Heart left ventricle (tissue), 16 donors: ENCODE measurements around the gene NPPA. TPM values are rescaled to one million over a fixed set of nuclear protein-coding genes. Genes with fewer than 3 reads are reported as not detected.

Experiments
- ATAC-seq, 4 donors: fragments of 200-7000 bp; cut with Tn5 transposase; one replicate each; pipeline ENCODE4 v1.9.1; 2020 to 2022; ENCODE audit warnings: moderate library complexity in 4 of 4, mild to moderate bottlenecking in 3 of 4, moderate number of reproducible peaks in 1 of 4
- DNase-seq, 5 donors: peaks; one replicate each; pipeline ENCODE4 v3.0.0-alpha.2; 2020
- H3K27ac ChIP-seq, 12 donors: fragments of 200-600 bp; sonication (generic) in 4 of 12; one replicate each; pipeline versions ENCODE4 v1.5.0 to v1.8.0; 2016 to 2022; ENCODE audit warnings: mild to moderate bottlenecking in 2 of 12
- H3K27me3 ChIP-seq, 9 donors: fragments of 200-600 bp; sonication (generic) in 2 of 9; one replicate each; pipeline versions ENCODE4 v1.5.1 to v1.8.0; 2016 to 2022; ENCODE audit warnings: mild to moderate bottlenecking in 3 of 9
- H3K36me3 ChIP-seq, 9 donors: fragments of 200-600 bp; sonication (generic) in 2 of 9; one replicate each; pipeline versions ENCODE4 v1.5.0 to v1.8.0; 2018 to 2022; ENCODE audit warnings: mild to moderate bottlenecking in 2 of 9
- H3K4me1 ChIP-seq, 12 donors: fragments of 200-600 bp; sonication (generic) in 4 of 12; one replicate each; pipeline versions ENCODE4 v1.5.0 to v1.8.0; 2016 to 2022; ENCODE audit warnings: mild to moderate bottlenecking in 3 of 12
- H3K4me3 ChIP-seq, 12 donors: fragments of 200-600 bp; sonication (generic) in 4 of 12; one replicate each; pipeline versions ENCODE4 v1.5.0 to v1.8.0; 2017 to 2022; ENCODE audit warnings: mild to moderate bottlenecking in 9 of 12, moderate library complexity in 4 of 12
- H3K9me3 ChIP-seq, 12 donors: fragments of 200-600 bp; sonication (generic) in 4 of 12; one replicate each; pipeline versions ENCODE4 v1.5.0 to v1.8.0; 2016 to 2022; ENCODE audit warnings: mild to moderate bottlenecking in 1 of 12
- POLR2A ChIP-seq, 2 donors: fragments of 450-650 bp; IDR thresholded peaks; one replicate each; pipeline ENCODE4 v1.6.1; 2017; ENCODE audit warnings: antibody characterized with exemption in 2 of 2, mild to moderate bottlenecking in 2 of 2, moderate library complexity in 2 of 2
- WGBS, 4 donors: extraction: QIAGEN DNeasy Blood & Tissue Kit in 2 of 4; methylation state at CpG; one replicate each; pipeline versions ENCODE4 v1.1.5 to v1.1.7; 2013 to 2018; 5-methylcytosine and 5-hydroxymethylcytosine counted together
- intact Hi-C, 10 donors: fragments of 100-400 bp; cut with DNase I; formaldehyde crosslinking; loops; one replicate each; pipeline versions ENCODE4 v1.11.1 to v1.14.2; 2022
- polyA plus RNA-seq, 2 donors: library from polyadenylated mRNA; stranded (reverse); fragments of 200-250 nt; gene quantifications; one replicate each; pipeline ENCODE4 v1.2.3, GENCODE V29; 2013
- total RNA-seq, 9 donors: library from RNA; depleted of rRNA in 2 of 9; stranded (reverse); fragments of >200 nt in 2 of 9; fragmentation: NEBNext Ultra II Directional in 3 of 9; extraction: Animal tissue kit (Norgen Biotek cat#: 25700) in 3 of 9; gene quantifications; one replicate each; pipeline versions ENCODE4 v1.1.0 to v1.2.4, GENCODE V29; 2016 to 2023
- TF ChIP-seq, protein P1 (sequence below), 12 donors: fragments of 200-600 bp; sonication (generic) in 4 of 12; IDR thresholded peaks; one replicate each; pipeline versions ENCODE4 v1.5.0 to v1.8.0; 2018 to 2022; ENCODE audit warnings: antibody characterized with exemption in 12 of 12, mild to moderate bottlenecking in 5 of 12
- donor health status: ischemic (EF 13 %, LVEDD 7.1; RV severe dilation, severe dysfunction).
- donor health status: healthy with polysubstance abuse.
- donor health status: DM: no; HTN: yes; CAD: no.
- donor health status: DM: no; HTN: no; CAD: no.
- donor health status: ischemic (EF 25% LVEDD 6.9; RV normal size, moderate dysfunction).
- donor health status: ischemic (EF 25% LVEDD 5.7; RV mildly dilated, moderate dysfunction).
- donor health status: healthy.
- donor health status: DM: yes; HTN: yes; CAD: no.
- donor health status: ischemic (EF 35%, LVEDD 5.7; RV mildly dilated, moderate dysfunction).
- donor health status: nonischemic (EF 11% LVEDD 7.7; RV severe dilation, severe dysfunction).
- donor health status: DM: yes; HTN: yes; CAD: no.
- donor health status: PGD.
- donor health status: ischemic (EF 29% LVEDD 5.4; RV normal size, mild dysfunction).
- donor health status: nonischemic (EF 23%, LVEDD 6.1; RV moderate dilation, normal function).

The NPPA gene
- total and polyA plus RNA-seq, 11 donors: 59.9 to 3,156 (median 279) TPM

GRCh38 chr1:11796036-11796828 is 51.4 kb downstream of the NPPA start:
- intact Hi-C loops: no loop called here
- Histone ChIP-seq H3K27me3 (no peaks in the 10 kb centered on the region), H3K4me3 (peak overlapping the region in 3 of 12 donors; percentile 3 to 31 (median 10)), H3K9me3 (no peaks in the 10 kb centered on the region), H3K4me1 (peaks cover 18 to 85% (median 64%) of the 10 kb centered on the region in 12 donors), H3K27ac (peak overlapping the region; percentile 83 to 99 (median 98)), H3K36me3 (peaks cover 3 to 89% (median 72%) of the 10 kb centered on the region in 9 donors)
- 75 to 84% (median 78%) methylated on average over 15 of the region's 15 CpGs for WGBS, 4 donors
- peak; percentile 71 to 87 (median 77) for DNase-seq
- ATAC-seq: peak; percentile 56 to 71 (median 62)
- peak in 1 of 2 donors; percentile 56 for TF ChIP-seq POLR2A (IDR thresholded peaks at IDR 0.05)
- TF ChIP-seq, protein P1, sequence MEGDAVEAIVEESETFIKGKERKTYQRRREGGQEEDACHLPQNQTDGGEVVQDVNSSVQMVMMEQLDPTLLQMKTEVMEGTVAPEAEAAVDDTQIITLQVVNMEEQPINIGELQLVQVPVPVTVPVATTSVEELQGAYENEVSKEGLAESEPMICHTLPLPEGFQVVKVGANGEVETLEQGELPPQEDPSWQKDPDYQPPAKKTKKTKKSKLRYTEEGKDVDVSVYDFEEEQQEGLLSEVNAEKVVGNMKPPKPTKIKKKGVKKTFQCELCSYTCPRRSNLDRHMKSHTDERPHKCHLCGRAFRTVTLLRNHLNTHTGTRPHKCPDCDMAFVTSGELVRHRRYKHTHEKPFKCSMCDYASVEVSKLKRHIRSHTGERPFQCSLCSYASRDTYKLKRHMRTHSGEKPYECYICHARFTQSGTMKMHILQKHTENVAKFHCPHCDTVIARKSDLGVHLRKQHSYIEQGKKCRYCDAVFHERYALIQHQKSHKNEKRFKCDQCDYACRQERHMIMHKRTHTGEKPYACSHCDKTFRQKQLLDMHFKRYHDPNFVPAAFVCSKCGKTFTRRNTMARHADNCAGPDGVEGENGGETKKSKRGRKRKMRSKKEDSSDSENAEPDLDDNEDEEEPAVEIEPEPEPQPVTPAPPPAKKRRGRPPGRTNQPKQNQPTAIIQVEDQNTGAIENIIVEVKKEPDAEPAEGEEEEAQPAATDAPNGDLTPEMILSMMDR (IDR thresholded peaks at IDR 0.05): no peak

Other genes starting within 250 kb of the NPPA start
- gene FBXO2, start 193.4 kb downstream of the NPPA start, total RNA-seq: 1 to 10 TPM in 8 of 9 donors, under 1 TPM in 1; 0.83 to 7.5 (median 2.1) TPM
- 1 to 10 TPM; 2.5 to 4.6 TPM for gene FBXO2, start 193.4 kb downstream of the NPPA start, polyA plus RNA-seq
- gene FBXO44, start 192.9 kb downstream of the NPPA start, total RNA-seq: 10 to 100 TPM in 8 of 9 donors, 1 to 10 TPM in 1; 9.8 to 19.1 (median 15.1) TPM
- 10 to 100 TPM; 16.6 to 18.1 TPM for gene FBXO44, start 192.9 kb downstream of the NPPA start, polyA plus RNA-seq
- gene FBXO6, start 183.6 kb downstream of the NPPA start, total RNA-seq: 10 to 100 TPM in 4 of 9 donors, 1 to 10 TPM in 5; 5.6 to 23.3 (median 8.3) TPM
- gene FBXO6, start 183.6 kb downstream of the NPPA start, polyA plus RNA-seq: 10 to 100 TPM in 1 of 2 donors, 1 to 10 TPM in 1; 5.6 to 10.9 TPM
- gene MAD2L2, start 166.6 kb downstream of the NPPA start, total RNA-seq: 10 to 100 TPM; 15.9 to 47.1 (median 18.5) TPM
- 10 to 100 TPM; 17.2 to 54.2 TPM for gene MAD2L2, start 166.6 kb downstream of the NPPA start, polyA plus RNA-seq
- under 1 TPM in 5 of 9 donors, not detected in 4; 0.09 to 0.29 (median 0.12) TPM for gene DRAXIN, start 156.1 kb downstream of the NPPA start, total RNA-seq
- under 1 TPM; 0.03 to 0.04 TPM for gene DRAXIN, start 156.1 kb downstream of the NPPA start, polyA plus RNA-seq
- gene AGTRAP, start 111.6 kb downstream of the NPPA start, total RNA-seq: 10 to 100 TPM; 11.8 to 36.7 (median 24.5) TPM
- gene AGTRAP, start 111.6 kb downstream of the NPPA start, polyA plus RNA-seq: 100 to 1,000 TPM in 1 of 2 donors, 10 to 100 TPM in 1; 18.2 to 134 TPM
- 1 to 10 TPM; 1.5 to 7.6 (median 3.1) TPM for gene C1orf167, start 85.6 kb downstream of the NPPA start, total RNA-seq
- 1 to 10 TPM; 4.1 to 4.9 TPM for gene C1orf167, start 85.6 kb downstream of the NPPA start, polyA plus RNA-seq
- 10 to 100 TPM; 26.9 to 61.2 (median 38.1) TPM for gene MTHFR, start 41.8 kb downstream of the NPPA start, total RNA-seq
- gene MTHFR, start 41.8 kb downstream of the NPPA start, polyA plus RNA-seq: 10 to 100 TPM; 21.9 to 45.9 TPM
- 10 to 100 TPM; 11.6 to 21.5 (median 17.2) TPM for gene CLCN6, start 41.6 kb downstream of the NPPA start, total RNA-seq
- gene CLCN6, start 41.6 kb downstream of the NPPA start, polyA plus RNA-seq: 10 to 100 TPM; 10.2 to 17.2 TPM
- gene NPPB, start 11.2 kb upstream of the NPPA start, total RNA-seq: 1,000 to 10,000 TPM in 1 of 9 donors, 100 to 1,000 TPM in 4, 10 to 100 TPM in 4; 14.4 to 1,297 (median 252) TPM
- gene NPPB, start 11.2 kb upstream of the NPPA start, polyA plus RNA-seq: 1,000 to 10,000 TPM in 1 of 2 donors, 100 to 1,000 TPM in 1; 197 to 7,924 TPM
- gene KIAA2013, start 78.6 kb upstream of the NPPA start, total RNA-seq: 100 to 1,000 TPM in 1 of 9 donors, 10 to 100 TPM in 8; 37.1 to 106 (median 41.3) TPM
- gene KIAA2013, start 78.6 kb upstream of the NPPA start, polyA plus RNA-seq: 10 to 100 TPM; 29.3 to 57.4 TPM
- 100 to 1,000 TPM in 1 of 9 donors, 10 to 100 TPM in 8; 37.5 to 104 (median 50.1) TPM for gene PLOD1, start 86.9 kb upstream of the NPPA start, total RNA-seq
- 100 to 1,000 TPM in 1 of 2 donors, 10 to 100 TPM in 1; 38.3 to 108 TPM for gene PLOD1, start 86.9 kb upstream of the NPPA start, polyA plus RNA-seq
- gene MFN2, start 132.7 kb upstream of the NPPA start, total RNA-seq: 100 to 1,000 TPM; 398 to 900 (median 632) TPM
- gene MFN2, start 132.7 kb upstream of the NPPA start, polyA plus RNA-seq: 100 to 1,000 TPM; 263 to 374 TPM
- 10 to 100 TPM; 11.3 to 53.5 (median 17.4) TPM for gene MIIP, start 171.7 kb upstream of the NPPA start, total RNA-seq
- 10 to 100 TPM; 20.3 to 33.6 TPM for gene MIIP, start 171.7 kb upstream of the NPPA start, polyA plus RNA-seq
- gene TNFRSF8, start 215.5 kb upstream of the NPPA start, total RNA-seq: 1 to 10 TPM in 2 of 9 donors, under 1 TPM in 7; 0.51 to 4.5 (median 0.75) TPM
- 1 to 10 TPM in 1 of 2 donors, under 1 TPM in 1; 1.00 to 1.1 TPM for gene TNFRSF8, start 215.5 kb upstream of the NPPA start, polyA plus RNA-seq